PC-3 (cell line): ENCODE results near the gene ZAR1. TPM values are rescaled to one million over a fixed set of nuclear protein-coding genes. Genes with fewer than 3 reads are reported as not detected.

ENCODE experiments used
- ATAC-seq: fragments of 200-7000 bp; cut with Tn5 transposase; 2 replicates; pipeline ENCODE4 v1.9.1; 2020; ENCODE audit warnings: mild to moderate bottlenecking, moderate library complexity
- BruUV-seq: library from RNA; stranded (reverse); fragments of 400-500 nt; replicated peaks from 2 replicates; lab custom pipeline; 2021; lab: Mats Ljungman, UMichigan
- CTCF ChIA-PET: fragments of 300-600 bp; sonication (Branson Sonifier 250); formaldehyde crosslinking; loops from one replicate; lab custom pipeline; 2022; ENCODE audit warnings: antibody characterized with exemption; lab: Charles Lee
- POLR2A ChIA-PET: fragments of 300-600 bp; sonication (Branson Sonifier 250); formaldehyde crosslinking; loops from one replicate; lab custom pipeline; 2022; ENCODE audit warnings: antibody characterized with exemption; ENCODE audit not compliant: unreplicated experiment; lab: Charles Lee
- DNase-seq: peaks from one replicate; pipeline ENCODE4 v3.0.0-alpha.2; 2015
- H2AFZ ChIP-seq: fragments of 300-600 bp; sonication (generic); 2 replicates; pipeline ENCODE4 v1.6.0; 2016; ENCODE audit warnings: antibody characterized with exemption, low read length
- H3F3A ChIP-seq: fragments of 300-600 bp; sonication (generic); one replicate; pipeline ENCODE4 v1.6.0; 2017; ENCODE audit warnings: antibody characterized with exemption, low read length, control low read depth, mild to moderate bottlenecking; ENCODE audit not compliant: unreplicated experiment
- H3K27ac ChIP-seq: fragments of 300-600 bp; sonication (generic); 2 replicates; pipeline ENCODE4 v1.5.1; 2016; ENCODE audit warnings: mild to moderate bottlenecking, low read length
- H3K27me3 ChIP-seq: fragments of 300-600 bp; sonication (generic); 2 replicates; pipeline ENCODE4 v1.6.1; 2016; ENCODE audit warnings: low read length, mixed read lengths
- H3K36me3 ChIP-seq: fragments of 300-600 bp; sonication (generic); 2 replicates; pipeline ENCODE4 v1.6.1; 2016; ENCODE audit warnings: low read depth, mixed run types, low read length, mixed read lengths
- H3K4me1 ChIP-seq: fragments of 300-600 bp; sonication (generic); 2 replicates; pipeline ENCODE4 v1.5.1; 2016; ENCODE audit warnings: low read length; ENCODE audit not compliant: insufficient read depth
- H3K4me2 ChIP-seq: fragments of 300-600 bp; sonication (generic); 2 replicates; pipeline ENCODE4 v1.6.0; 2016; ENCODE audit warnings: low read length
- H3K4me3 ChIP-seq: fragments of 300-600 bp; sonication (generic); 2 replicates; pipeline ENCODE4 v1.5.1; 2016; ENCODE audit warnings: mild to moderate bottlenecking, low read length, mixed read lengths
- H3K79me2 ChIP-seq: fragments of 300-600 bp; sonication (generic); 2 replicates; pipeline ENCODE4 v1.6.1; 2017; ENCODE audit warnings: low read length, mixed read lengths
- H3K9ac ChIP-seq: fragments of 300-600 bp; sonication (generic); 2 replicates; pipeline ENCODE4 v1.6.0; 2016; ENCODE audit warnings: mild to moderate bottlenecking, low read length
- H3K9me2 ChIP-seq: fragments of 300-600 bp; sonication (generic); replicated peaks from 2 replicates; pipeline ENCODE4 v1.6.1; 2016; ENCODE audit warnings: mixed run types, low read length, mixed read lengths
- H3K9me3 ChIP-seq: fragments of 300-600 bp; sonication (generic); 2 replicates; pipeline ENCODE4 v1.6.1; 2016; ENCODE audit warnings: low read length, mixed read lengths
- H4K20me1 ChIP-seq: fragments of 300-600 bp; sonication (generic); 2 replicates; pipeline ENCODE4 v1.6.1; 2016; ENCODE audit warnings: low read length, mixed read lengths
- CTCF ChIP-seq: fragments of 300-600 bp; sonication (generic); conservative IDR thresholded peaks from 2 replicates; pipeline ENCODE4 v1.5.1; 2017; ENCODE audit warnings: antibody characterized with exemption, low read depth, mild to moderate bottlenecking, low read length
- EZH2 ChIP-seq: fragments of 300-600 bp; sonication (generic); IDR thresholded peaks from one replicate; pipeline ENCODE4 v1.6.1; 2017; ENCODE audit warnings: antibody characterized with exemption, mild to moderate bottlenecking, low read length; ENCODE audit not compliant: unreplicated experiment
- EZH2phosphoT487 ChIP-seq: fragments of 300-600 bp; sonication (generic); IDR thresholded peaks from 2 replicates; pipeline ENCODE4 v1.6.1; 2018; ENCODE audit warnings: mild to moderate bottlenecking, antibody characterized with exemption, low read length, borderline replicate concordance
- intact Hi-C: fragments of 100-400 bp; cut with micrococcal nuclease; formaldehyde crosslinking; loops from 2 replicates; pipeline ENCODE4 v1.9.0; 2023
- total RNA-seq: library from RNA; depleted of rRNA; stranded (reverse); fragments of >200 nt; gene quantifications from 2 replicates; pipeline ENCODE4 v1.2.3, GENCODE V29; 2014

ZAR1 gene
- total RNA-seq, 1 experiment from 2014 or later, result not detected

- Histone ChIP-seq H3K27ac (no peak overlapping the region), H3K36me3 (no peaks in the 10 kb centered on the region), H3K4me1 (no peaks in the 10 kb centered on the region), H2AFZ (no peak overlapping the region), H3K9me2 (no peaks in the 10 kb centered on the region), H3K4me3 (no peak overlapping the region), H4K20me1 (no peaks in the 10 kb centered on the region), H3K27me3 (no peaks in the 10 kb centered on the region), H3K9ac (no peak overlapping the region), H3K79me2 (no peaks in the 10 kb centered on the region), H3F3A (no peaks in the 10 kb centered on the region), H3K4me2 (no peak overlapping the region), H3K9me3 (no peaks in the 10 kb centered on the region)
- no peak for TF ChIP-seq CTCF
- no peak for TF ChIP-seq EZH2phosphoT487
- TSS peak; percentile 19 for BruUV-seq
- DNase-seq, result no peak
- ATAC-seq, result no peak
- ChIA-PET CTCF (no interaction called here), POLR2A (no interaction called here)
- intact Hi-C loops, result no loop called here
Observed at GRCh38 chr4:48493452-48494100, 3.5 kb downstream of the ZAR1 start.

- H3K9me2 ChIP-seq, result no peaks in the 10 kb centered on the region
- no peaks in the 10 kb centered on the region for H4K20me1 ChIP-seq
- ChIA-PET CTCF (no interaction called here), POLR2A (no interaction called here)
- H3K9ac ChIP-seq, result no peak overlapping the region
- H2AFZ ChIP-seq, result no peak overlapping the region
- no peaks in the 10 kb centered on the region for H3F3A ChIP-seq
- H3K4me3 ChIP-seq, result no peak overlapping the region
- H3K9me3 ChIP-seq, result no peaks in the 10 kb centered on the region
- H3K4me1 ChIP-seq, result no peaks in the 10 kb centered on the region
- peaks cover 10% of the 10 kb centered on the region; the same call in 1 of the 2 replicates for H3K36me3 ChIP-seq
- no peaks in the 10 kb centered on the region for H3K27me3 ChIP-seq
- TF ChIP-seq EZH2 (no peak), EZH2phosphoT487 (no peak), CTCF (no peak)
- ATAC-seq, result no peak
- no peak overlapping the region for H3K27ac ChIP-seq
- H3K79me2 ChIP-seq, result no peaks in the 10 kb centered on the region
- no peak overlapping the region for H3K4me2 ChIP-seq
- no TSS peak for BruUV-seq
- no peak for DNase-seq
- intact Hi-C loops, result no loop called here
Observed at GRCh38 chr4:48495941-48496340, 5.9 kb downstream of the ZAR1 start.

GRCh38 chr4:48498895-48499294 is 8.8 kb downstream of the ZAR1 start:
- ATAC-seq (no peak), DNase-seq (no peak)
- Histone ChIP-seq H3K27me3 (no peaks in the 10 kb centered on the region), H3K4me1 (no peaks in the 10 kb centered on the region), H3K4me3 (no peak overlapping the region), H3K9me3 (no peaks in the 10 kb centered on the region), H3K9ac (no peak overlapping the region), H3K79me2 (no peaks in the 10 kb centered on the region), H3K27ac (no peak overlapping the region), H3K36me3 (peaks cover 10% of the 10 kb centered on the region; the same call in 1 of the 2 replicates), H3F3A (no peaks in the 10 kb centered on the region), H3K4me2 (no peak overlapping the region), H4K20me1 (no peaks in the 10 kb centered on the region), H3K9me2 (no peaks in the 10 kb centered on the region), H2AFZ (no peak overlapping the region)
- TF ChIP-seq CTCF, result no peak
- TF ChIP-seq EZH2phosphoT487, result no peak
- TF ChIP-seq EZH2, result no peak
- POLR2A ChIA-PET, result no interaction called here
- CTCF ChIA-PET, result no interaction called here
- BruUV-seq, result no TSS peak
- intact Hi-C loops, result no loop called here
